ENCODE measurements around the gene MYO1B.

MYO1B gene

DNA sequence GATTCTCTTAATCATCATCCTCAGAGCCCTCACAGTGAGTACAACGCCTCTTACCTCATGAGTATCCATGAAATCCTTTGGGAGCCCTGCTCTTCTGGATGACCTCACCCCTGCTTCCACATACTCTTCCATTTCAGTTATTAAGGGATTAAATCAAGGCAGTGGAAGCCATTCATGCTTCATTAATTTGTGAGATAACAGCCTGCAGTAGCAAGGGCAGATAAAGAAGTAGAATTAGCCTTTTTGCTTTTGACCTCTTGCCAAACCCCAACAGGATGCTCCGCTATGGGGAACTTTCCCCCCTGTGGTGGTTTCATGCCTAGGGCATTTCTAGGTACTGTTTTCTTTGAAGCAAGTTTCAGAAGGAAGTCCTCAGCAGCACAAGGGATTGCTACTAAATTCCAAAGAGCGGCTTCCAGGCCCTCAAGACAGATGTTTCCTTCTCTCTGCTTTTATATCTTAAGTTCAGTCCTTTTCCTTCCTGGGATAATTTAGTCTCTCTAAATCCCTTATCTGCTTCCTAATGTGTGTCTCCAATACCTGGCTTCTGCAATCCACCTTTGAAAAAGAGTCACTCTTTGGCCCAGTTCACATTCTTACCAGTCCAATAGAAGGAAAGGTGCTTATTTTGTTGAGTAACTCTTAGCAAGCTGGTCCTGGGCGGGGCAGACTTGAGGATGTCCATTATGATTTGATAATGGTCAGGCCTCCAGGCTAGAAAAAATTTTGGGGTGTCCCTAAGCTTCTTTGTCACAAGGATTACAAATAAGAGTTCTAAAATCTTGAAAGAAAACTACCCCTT, 76.9 kb downstream of the MYO1B start:
- peaks cover 58% of the 10 kb centered on the region for H3K4me1 ChIP-seq (ENCODE audit: control insufficient read depth, insufficient read depth, low read length, poor library complexity, severe bottlenecking)
- H3K4me3 ChIP-seq (ENCODE audit: extremely low read depth, insufficient read depth, low read length, poor library complexity, severe bottlenecking) = no peak overlapping the region
- H3K27ac ChIP-seq (ENCODE audit: low read depth, low read length, severe bottlenecking) = peak overlapping the region; percentile 79
- H3K9me3 ChIP-seq (ENCODE audit: control insufficient read depth, low read length) = peaks cover 9% of the 10 kb centered on the region
- peaks cover 12% of the 10 kb centered on the region for H3K36me3 ChIP-seq (ENCODE audit: control insufficient read depth, insufficient read depth, low read length)
- 65 to 80% methylated on average over 2 to 4 of the region's 4 CpGs for WGBS, 2 experiments (ENCODE audit: insufficient coverage in 2 of 2)

DNA sequence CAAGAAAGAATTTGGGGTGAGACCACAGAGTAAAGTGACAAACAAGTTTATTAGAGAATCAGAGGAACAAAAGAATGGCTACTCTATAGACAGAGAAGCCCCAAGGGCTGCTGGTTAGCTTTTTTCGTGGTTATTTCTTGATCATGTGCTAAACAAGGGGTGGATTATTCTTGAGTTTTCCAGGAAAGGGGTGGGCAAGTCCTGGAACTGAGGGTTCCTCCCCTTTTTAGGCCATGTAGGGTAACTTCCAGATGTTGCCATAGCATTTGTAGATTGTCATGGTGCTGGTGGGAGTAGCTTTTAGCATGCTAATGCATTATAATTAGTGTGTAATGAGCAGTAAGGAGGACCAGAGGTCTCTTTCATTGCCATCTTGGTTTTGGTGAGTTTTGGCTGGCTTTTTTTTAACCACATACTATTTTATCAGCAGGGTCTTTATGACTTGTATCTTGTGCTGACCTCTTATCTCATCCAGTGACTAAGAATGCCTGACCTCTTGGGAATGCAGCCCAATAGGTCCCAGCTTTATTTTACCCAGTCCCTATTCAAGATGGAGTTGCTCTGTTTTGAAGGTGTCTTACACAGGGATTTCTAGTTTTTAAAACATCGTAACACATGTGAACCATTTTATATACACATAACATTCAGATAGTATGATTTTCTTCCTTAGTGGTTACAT, 77.8 kb downstream of the MYO1B start:
- Histone ChIP-seq H3K36me3 (ENCODE audit: control insufficient read depth, insufficient read depth, low read length) (peaks cover 18% of the 10 kb centered on the region), H3K9me3 (ENCODE audit: control insufficient read depth, low read length) (peaks cover 9% of the 10 kb centered on the region), H3K27ac (ENCODE audit: low read depth, low read length, severe bottlenecking) (peak overlapping the region; percentile 79), H3K4me1 (ENCODE audit: control insufficient read depth, insufficient read depth, low read length, poor library complexity, severe bottlenecking) (peaks cover 50% of the 10 kb centered on the region), H3K4me3 (ENCODE audit: extremely low read depth, insufficient read depth, low read length, poor library complexity, severe bottlenecking) (no peak overlapping the region)
- WGBS, 2 experiments (ENCODE audit: insufficient coverage in 2 of 2) = 80 to 86% methylated on average over 1 of the region's 2 CpGs

DNA sequence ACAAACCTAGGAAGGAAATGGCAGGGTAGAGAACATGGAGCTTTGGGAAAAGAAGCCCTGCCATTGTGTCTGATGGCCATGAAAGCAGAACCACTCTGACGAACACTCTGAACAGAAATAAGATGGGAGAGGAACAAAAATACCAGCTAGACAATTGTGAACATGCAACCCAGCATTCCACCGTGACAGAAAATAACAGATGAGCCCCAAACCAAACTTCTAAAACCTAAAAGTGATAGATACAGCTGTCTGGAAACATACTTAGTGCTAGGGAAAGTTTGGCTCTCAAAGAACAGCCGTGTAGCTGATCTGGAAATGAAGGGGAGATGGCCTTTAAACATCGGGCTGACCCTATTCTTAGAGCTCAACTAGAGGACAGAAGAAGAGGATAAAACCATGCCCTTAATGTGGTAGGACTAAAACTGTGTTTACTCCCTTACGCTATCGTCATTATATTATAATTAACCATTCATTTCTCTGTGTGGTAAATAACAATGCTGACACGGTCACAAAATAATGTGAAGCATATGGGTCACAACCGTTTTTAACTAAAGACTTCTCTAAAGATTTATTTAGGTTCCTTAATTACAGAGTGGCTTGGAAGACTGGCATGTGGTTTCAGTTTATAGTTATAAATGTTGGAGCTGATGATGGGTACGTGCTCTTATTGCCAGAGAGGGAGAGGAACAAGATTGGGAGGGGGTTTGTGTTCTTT, 80.6 kb downstream of the MYO1B start:
- Histone ChIP-seq H3K36me3 (ENCODE audit: control insufficient read depth, insufficient read depth, low read length) (peaks cover 31% of the 10 kb centered on the region), H3K27ac (ENCODE audit: low read depth, low read length, severe bottlenecking) (no peak overlapping the region), H3K4me3 (ENCODE audit: extremely low read depth, insufficient read depth, low read length, poor library complexity, severe bottlenecking) (no peak overlapping the region), H3K9me3 (ENCODE audit: control insufficient read depth, low read length) (peaks cover 9% of the 10 kb centered on the region), H3K4me1 (ENCODE audit: control insufficient read depth, insufficient read depth, low read length, poor library complexity, severe bottlenecking) (peaks cover 25% of the 10 kb centered on the region)
- 100% methylated on average over 2 to 3 of the region's 9 CpGs for WGBS, 2 experiments (ENCODE audit: insufficient coverage in 2 of 2)

DNA sequence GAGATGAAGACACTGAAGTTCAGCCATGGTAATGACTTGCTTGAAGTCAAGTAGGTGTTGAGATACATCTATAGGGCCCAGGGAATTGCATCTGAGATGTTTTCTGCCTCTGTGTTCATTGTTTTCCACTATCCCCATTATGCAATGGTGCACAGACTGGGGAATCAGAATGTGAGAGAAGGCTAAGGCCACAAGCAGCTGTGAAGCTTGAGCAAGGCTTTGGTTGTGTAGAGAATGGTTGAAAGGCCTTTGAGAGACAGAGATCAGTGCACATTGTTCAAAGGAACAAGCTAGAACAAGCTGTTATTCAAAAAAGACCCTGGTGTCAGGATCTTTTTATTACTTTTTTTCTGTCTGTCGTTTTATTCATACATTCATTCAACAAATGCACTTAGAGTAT, 82.3 kb downstream of the MYO1B start:
- WGBS, 2 experiments (ENCODE audit: insufficient coverage in 2 of 2) = no CpG with 5 or more reads among the region's 1 CpG

DNA sequence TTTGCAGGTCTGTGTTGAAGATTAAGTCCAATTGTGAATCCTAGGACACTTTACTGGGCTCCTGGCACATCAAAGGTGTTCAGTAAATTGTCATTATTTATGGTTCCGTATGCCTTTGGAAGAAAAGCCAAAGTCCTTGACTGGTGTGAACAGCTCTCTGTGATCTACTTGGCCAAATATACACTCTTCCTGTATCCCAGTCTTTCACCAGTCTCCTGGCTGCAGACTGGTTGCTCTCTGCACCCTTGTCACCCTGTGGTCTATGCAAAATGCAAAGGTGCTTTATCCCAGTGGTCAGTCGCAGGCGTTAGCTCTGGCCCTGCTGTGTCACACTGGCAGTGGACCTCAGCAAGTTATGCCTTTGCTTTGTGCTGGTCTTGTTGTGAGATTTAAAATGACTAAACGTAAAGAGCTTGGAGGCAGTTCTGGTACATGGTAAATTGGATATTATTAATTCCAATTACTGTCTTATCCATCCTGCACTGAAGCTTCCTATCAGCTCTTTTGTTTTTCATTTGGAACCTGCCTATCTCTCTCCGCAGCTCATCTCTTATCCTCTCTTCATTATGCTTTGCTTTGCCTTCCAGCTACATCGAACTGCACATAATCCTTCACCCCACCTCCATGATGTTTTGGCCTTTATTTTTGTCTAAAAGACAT, 83.1 kb downstream of the MYO1B start:
- Histone ChIP-seq H3K36me3 (ENCODE audit: control insufficient read depth, insufficient read depth, low read length) (peaks cover 53% of the 10 kb centered on the region), H3K27ac (ENCODE audit: low read depth, low read length, severe bottlenecking) (no peak overlapping the region), H3K4me3 (ENCODE audit: extremely low read depth, insufficient read depth, low read length, poor library complexity, severe bottlenecking) (no peak overlapping the region), H3K4me1 (ENCODE audit: control insufficient read depth, insufficient read depth, low read length, poor library complexity, severe bottlenecking) (peaks cover 3% of the 10 kb centered on the region), H3K9me3 (ENCODE audit: control insufficient read depth, low read length) (peaks cover 9% of the 10 kb centered on the region)
- 91 to 93% methylated on average over 5 of the region's 6 CpGs for WGBS, 2 experiments (ENCODE audit: insufficient coverage in 2 of 2)

More for the DNA sequence above, 82.3 kb downstream of the MYO1B start:
- no peak overlapping the region for H3K4me3 ChIP-seq (ENCODE audit: extremely low read depth, insufficient read depth, low read length, poor library complexity, severe bottlenecking)
- peaks cover 8% of the 10 kb centered on the region for H3K4me1 ChIP-seq (ENCODE audit: control insufficient read depth, insufficient read depth, low read length, poor library complexity, severe bottlenecking)
- peaks cover 9% of the 10 kb centered on the region for H3K9me3 ChIP-seq (ENCODE audit: control insufficient read depth, low read length)
- no peak overlapping the region for H3K27ac ChIP-seq (ENCODE audit: low read depth, low read length, severe bottlenecking)
- peaks cover 47% of the 10 kb centered on the region for H3K36me3 ChIP-seq (ENCODE audit: control insufficient read depth, insufficient read depth, low read length)

DNA sequence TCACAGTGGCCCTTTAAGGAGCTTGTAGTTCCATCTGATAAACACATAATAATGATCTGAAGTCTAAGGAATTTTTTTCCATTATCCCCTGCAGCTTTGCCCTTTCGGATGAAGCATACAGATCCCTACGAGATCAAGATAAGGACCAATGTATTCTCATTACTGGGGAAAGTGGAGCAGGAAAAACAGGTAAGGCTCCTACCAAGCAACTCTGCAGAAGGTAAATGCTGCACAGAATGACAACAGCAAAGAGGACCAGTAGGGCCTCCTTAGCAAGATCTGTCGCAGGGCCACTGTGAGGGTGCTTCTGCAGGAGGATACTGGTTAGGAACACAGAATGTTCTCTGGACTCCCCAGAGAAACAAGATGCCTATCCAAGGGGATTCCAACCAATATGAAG, 84.6 kb downstream of the MYO1B start:
- Histone ChIP-seq H3K27ac (ENCODE audit: low read depth, low read length, severe bottlenecking) (no peak overlapping the region), H3K9me3 (ENCODE audit: control insufficient read depth, low read length) (no peaks in the 10 kb centered on the region), H3K4me3 (ENCODE audit: extremely low read depth, insufficient read depth, low read length, poor library complexity, severe bottlenecking) (no peak overlapping the region), H3K36me3 (ENCODE audit: control insufficient read depth, insufficient read depth, low read length) (peaks cover 56% of the 10 kb centered on the region), H3K4me1 (ENCODE audit: control insufficient read depth, insufficient read depth, low read length, poor library complexity, severe bottlenecking) (peaks cover 7% of the 10 kb centered on the region)
- 93 to 95% methylated on average over 2 to 3 of the region's 3 CpGs for WGBS, 2 experiments (ENCODE audit: insufficient coverage in 2 of 2)

DNA sequence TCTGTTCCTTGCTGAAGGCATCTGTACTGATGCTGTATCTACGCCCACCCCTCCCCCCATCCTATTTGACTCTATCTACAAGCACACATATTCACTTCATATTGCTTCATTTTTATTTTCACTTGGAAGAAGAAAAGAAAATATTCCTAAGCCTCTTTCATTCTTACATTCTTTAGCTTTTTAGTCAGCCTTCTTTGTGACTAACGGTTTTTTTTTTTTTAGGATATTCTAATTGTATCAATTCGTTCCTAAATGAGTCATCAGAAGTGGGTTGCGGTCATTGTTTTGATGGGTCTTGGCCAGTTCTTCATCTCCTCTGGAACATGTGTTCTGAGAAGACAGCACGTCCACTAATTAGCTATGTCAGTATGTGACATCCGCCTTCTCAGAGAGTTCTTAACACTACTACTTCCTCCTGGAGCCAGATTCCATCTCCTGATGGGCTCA, 88.7 kb downstream of the MYO1B start:
- 79 to 84% methylated on average over 2 to 6 of the region's 6 CpGs for WGBS, 2 experiments (ENCODE audit: insufficient coverage in 2 of 2)
- Histone ChIP-seq H3K27ac (ENCODE audit: low read depth, low read length, severe bottlenecking) (no peak overlapping the region), H3K36me3 (ENCODE audit: control insufficient read depth, insufficient read depth, low read length) (peaks cover 60% of the 10 kb centered on the region), H3K9me3 (ENCODE audit: control insufficient read depth, low read length) (no peaks in the 10 kb centered on the region), H3K4me1 (ENCODE audit: control insufficient read depth, insufficient read depth, low read length, poor library complexity, severe bottlenecking) (peaks cover 7% of the 10 kb centered on the region), H3K4me3 (ENCODE audit: extremely low read depth, insufficient read depth, low read length, poor library complexity, severe bottlenecking) (no peak overlapping the region)

DNA sequence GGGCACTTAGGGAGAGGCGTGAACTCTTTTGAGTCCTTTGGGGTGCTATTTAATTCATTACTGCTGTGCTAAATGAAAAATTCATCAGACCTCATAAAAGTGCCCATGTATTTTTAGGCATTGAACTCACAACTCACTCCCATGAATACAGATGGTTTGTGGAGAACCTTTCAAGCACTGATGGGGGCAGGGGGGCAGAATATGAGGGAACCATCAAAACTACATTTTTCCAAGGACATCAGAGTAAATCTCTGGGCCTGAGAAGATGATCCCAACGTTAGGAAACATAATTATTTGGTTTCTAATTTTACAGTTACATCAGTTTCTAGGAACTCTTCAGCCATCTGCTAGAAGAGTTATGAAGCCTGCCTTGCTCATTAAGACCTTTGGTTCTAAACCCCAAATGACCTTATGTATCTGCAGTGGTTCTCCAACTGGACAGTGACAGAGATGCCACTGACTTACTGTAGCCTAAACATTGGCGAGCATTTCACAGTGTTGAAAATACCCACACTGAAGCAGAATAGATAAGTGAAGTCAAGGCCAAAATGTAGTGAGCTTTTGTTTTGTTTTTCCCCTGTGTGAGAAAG, 90.8 kb downstream of the MYO1B start:
- no peaks in the 10 kb centered on the region for H3K9me3 ChIP-seq (ENCODE audit: control insufficient read depth, low read length)
- no peak overlapping the region for H3K4me3 ChIP-seq (ENCODE audit: extremely low read depth, insufficient read depth, low read length, poor library complexity, severe bottlenecking)
- peaks cover 53% of the 10 kb centered on the region for H3K36me3 ChIP-seq (ENCODE audit: control insufficient read depth, insufficient read depth, low read length)
- 100% methylated on average over 1 of the region's 3 CpGs for WGBS, 2 experiments (ENCODE audit: insufficient coverage in 2 of 2)
- H3K27ac ChIP-seq (ENCODE audit: low read depth, low read length, severe bottlenecking) = no peak overlapping the region
- peaks cover 7% of the 10 kb centered on the region for H3K4me1 ChIP-seq (ENCODE audit: control insufficient read depth, insufficient read depth, low read length, poor library complexity, severe bottlenecking)

DNA sequence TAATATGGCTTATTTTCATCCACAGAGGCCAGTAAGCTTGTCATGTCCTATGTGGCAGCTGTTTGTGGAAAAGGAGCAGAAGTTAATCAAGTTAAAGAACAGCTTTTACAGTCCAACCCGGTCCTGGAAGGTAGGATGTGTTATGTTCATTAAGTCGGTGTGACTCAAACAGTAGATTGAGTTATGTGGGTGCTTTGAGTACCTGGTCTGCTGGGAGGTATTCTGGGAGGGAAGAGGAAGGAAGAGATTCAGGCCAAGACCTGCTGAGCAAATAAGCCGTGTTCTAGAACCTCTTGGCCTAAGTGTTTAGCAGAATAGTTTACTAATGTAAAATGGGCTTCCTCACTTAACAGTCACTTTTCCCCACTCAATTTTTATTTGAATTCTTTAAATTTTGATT, 96.2 kb downstream of the MYO1B start:
- H3K4me1 ChIP-seq (ENCODE audit: control insufficient read depth, insufficient read depth, low read length, poor library complexity, severe bottlenecking) = peaks cover 8% of the 10 kb centered on the region
- H3K9me3 ChIP-seq (ENCODE audit: control insufficient read depth, low read length) = no peaks in the 10 kb centered on the region
- peaks cover 52% of the 10 kb centered on the region for H3K36me3 ChIP-seq (ENCODE audit: control insufficient read depth, insufficient read depth, low read length)
- no peak overlapping the region for H3K4me3 ChIP-seq (ENCODE audit: extremely low read depth, insufficient read depth, low read length, poor library complexity, severe bottlenecking)
- no peak overlapping the region for H3K27ac ChIP-seq (ENCODE audit: low read depth, low read length, severe bottlenecking)
- WGBS, 2 experiments (ENCODE audit: insufficient coverage in 2 of 2) = 100% methylated on average over 1 to 2 of the region's 3 CpGs

DNA sequence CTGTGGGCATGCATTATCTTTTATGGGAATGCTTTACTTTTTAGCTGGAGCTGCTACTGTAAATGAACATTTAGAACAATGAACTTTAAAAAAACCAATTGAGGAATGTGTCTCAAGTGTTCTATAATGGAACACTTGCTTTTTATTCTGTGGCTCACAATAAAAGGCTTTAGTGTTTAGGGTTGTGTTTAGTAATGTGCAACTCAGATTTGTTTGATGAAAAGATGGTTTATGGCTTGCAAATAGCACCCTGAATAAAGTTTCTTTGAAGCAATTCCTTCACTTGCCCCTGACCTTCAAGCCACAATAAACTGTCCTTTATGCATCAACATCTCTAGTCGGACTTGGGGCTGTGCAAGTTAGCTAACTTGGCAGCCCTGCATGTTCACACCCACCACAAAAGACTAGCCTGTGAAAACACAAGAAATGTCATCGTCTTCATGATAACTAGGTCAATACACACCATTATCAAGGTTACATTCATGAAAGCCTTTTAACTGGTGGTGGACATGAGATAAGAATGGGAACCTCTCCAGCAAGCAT, 98.7 kb downstream of the MYO1B start:
- Histone ChIP-seq H3K27ac (ENCODE audit: low read depth, low read length, severe bottlenecking) (no peak overlapping the region), H3K4me3 (ENCODE audit: extremely low read depth, insufficient read depth, low read length, poor library complexity, severe bottlenecking) (no peak overlapping the region), H3K9me3 (ENCODE audit: control insufficient read depth, low read length) (no peaks in the 10 kb centered on the region), H3K36me3 (ENCODE audit: control insufficient read depth, insufficient read depth, low read length) (peaks cover 70% of the 10 kb centered on the region), H3K4me1 (ENCODE audit: control insufficient read depth, insufficient read depth, low read length, poor library complexity, severe bottlenecking) (peaks cover 18% of the 10 kb centered on the region)
- WGBS, 2 experiments (ENCODE audit: insufficient coverage in 2 of 2) = 78 to 100% methylated on average over 1 of the region's 2 CpGs

All from mesodermal cell (in vitro differentiated cells).